SKM-1 treated with dmso at 0.1 percent for 144 hours (cell line): ENCODE data around the gene CACNG3.
"Not testable (repeated sequence)": the region's sequence is repeated elsewhere in the genome, so short reads cannot be mapped to it uniquely, and the experiment has no call there.

Source experiments
- DNase-seq: peaks from one replicate; lab custom pipeline; 2025; ENCODE audit not compliant: unreplicated experiment; lab: John Stamatoyannopoulos, UW

CACNG3 gene

DNA sequence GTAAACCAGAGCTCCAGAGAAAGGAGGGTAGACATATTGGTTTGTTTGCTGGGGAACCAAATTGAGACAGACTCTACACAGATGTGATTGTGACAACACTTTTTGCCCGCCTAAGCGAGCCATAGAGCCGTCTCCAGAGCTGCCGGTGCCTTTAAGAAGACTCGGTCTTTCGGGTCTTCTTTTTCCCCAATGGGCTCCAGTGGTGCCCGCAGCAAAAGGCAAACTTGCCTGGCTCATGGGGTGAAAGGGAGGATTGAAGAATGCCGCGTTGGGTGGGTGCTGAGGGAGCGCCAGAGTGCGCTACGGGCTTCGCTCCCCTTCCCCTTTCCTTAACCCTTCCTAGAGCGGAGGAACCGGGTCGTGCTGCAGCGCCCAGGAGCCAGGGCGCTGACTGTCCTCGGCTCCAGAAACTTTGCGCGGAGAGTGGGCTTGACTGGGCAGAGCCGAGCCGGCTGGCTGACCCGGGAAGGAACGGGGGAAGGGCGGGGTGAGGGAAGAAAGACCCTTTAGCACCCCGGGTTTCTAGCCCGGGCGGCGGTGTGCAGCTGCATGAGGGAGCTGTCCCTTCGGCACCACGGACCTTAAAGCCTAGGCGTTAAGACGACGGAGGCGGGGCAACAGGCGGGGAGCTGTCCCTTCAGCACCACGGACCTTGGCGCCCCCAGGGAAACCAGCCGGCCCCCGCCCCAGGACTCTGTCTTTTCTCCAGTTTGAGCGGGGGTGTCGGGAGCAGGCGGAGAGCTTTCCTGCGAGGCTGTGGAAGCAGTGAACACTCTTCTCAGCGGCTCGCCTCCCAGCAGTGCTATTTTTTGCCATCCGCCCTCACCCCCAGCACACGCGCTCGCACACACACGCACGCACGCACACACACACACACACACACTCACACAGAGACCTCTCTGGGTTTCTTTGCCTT lies at the start of gene CACNG3:
Gene CACNG3 (plus strand): TSS at position 880 of the 916 bp plus-strand sequence. CDS start 420 bp downstream, outside the sequence.
- DNase-seq: no peak

GRCh38 chr16:24206926-24207325 lies 49.2 kb upstream of the CACNG3 start:
- DNase-seq: no peak

GRCh38 chr16:24208710-24209109 lies 47.4 kb upstream of the CACNG3 start:
- DNase-seq: no peak

GRCh38 chr16:24214992-24215391 lies 41.1 kb upstream of the CACNG3 start:
- DNase-seq: no peak

DNA sequence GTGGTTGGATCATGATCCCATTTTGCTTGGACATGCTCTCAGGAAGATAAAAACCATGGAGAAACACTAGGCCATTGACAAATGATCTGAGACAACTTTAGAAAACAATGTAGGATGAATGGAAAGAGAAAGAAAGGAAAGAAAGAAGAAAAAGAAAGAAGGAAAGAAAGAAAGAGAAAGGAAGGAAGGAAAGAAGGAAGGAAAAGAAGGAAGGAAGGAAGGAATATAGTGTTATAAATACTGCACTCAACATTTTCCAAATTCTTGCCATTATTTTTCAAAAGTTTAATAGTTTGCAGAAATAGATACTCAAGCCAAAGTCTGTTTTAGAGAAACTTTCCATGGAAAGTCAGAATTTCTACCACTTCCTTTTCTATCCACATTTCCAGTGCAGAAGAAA lies 39.2 kb upstream of the CACNG3 start:
- DNase-seq: no peak

DNA sequence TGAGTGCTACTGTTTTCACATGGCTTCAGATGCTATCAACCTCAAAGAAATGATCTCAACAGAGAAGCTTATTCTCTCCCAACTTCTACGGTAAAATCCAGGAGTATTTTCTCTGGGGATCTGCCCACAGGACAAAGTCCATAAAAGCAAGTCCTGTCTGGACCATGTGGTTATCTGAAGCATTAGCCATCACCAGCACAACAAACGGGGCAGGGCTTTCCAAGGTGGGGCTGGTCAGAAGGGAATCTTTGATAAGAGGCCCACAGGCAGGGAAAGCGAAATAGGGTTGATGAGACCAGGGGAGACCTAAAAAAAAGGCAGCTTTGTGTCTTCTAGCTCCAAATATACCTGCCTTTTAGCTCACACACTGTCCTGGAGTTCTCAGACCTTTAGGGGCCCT lies 38.7 kb upstream of the CACNG3 start:
- DNase-seq: no peak

DNA sequence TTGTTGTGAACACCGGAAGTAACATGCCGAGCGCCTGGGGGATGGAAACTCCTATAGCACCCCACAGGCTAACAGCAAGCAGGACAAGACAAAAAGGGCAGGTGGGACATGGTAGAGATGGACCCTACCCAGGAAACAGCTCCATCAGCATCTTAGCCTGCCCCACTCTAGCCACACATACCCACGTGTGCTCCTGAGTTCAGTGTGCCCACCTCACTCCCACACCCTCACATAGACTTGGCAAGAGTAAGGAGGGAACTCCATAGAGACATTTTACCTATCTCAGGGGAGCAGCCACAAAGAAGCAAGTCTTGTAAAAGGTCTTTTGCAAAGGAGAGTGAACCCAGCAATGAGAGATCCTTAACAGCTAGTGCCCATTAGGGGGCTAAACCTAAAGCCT lies 37.8 kb upstream of the CACNG3 start:
- no peak for DNase-seq

DNA sequence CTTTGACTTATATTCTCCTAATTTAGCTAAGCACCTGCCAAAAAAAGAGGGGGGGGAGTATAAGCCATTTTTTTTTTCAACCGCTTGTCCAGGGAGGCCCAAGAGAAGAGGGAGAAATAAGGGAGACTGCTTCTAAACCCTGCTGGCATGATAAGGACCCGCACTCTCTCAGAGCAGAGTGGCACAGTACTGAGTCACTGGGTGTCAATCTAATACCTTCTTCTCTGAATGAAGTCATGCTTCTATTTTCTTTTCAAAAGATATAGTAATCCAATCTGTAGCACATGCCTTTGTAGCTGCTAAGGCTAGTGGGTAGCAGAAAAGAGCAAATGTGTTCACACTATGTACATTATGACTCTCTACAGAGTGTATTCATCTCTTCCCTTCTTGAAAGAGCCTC lies 34.9 kb upstream of the CACNG3 start:
- DNase-seq: no peak

GRCh38 chr16:24228514-24228913 lies 27.6 kb upstream of the CACNG3 start:
- no peak for DNase-seq

DNA sequence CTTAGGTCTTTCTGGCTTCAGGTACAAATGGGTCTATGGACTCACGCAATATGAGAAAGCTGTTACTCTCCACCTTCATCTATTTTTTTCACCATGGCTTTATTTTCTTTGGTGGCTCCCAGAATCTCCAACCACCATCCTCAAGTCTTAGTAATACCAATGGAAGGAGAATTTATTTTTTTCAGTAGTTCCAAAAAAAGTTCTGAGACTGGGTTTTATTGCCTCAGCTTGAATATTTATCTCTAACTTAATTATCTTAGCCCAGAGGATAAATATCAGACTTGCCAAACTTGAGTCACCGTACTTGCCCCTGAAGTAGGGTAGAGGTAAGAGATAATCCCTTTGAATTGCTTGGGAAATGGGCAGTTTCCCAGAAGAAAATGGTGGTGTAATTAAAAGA lies 23.2 kb upstream of the CACNG3 start:
- DNase-seq: no peak

DNA sequence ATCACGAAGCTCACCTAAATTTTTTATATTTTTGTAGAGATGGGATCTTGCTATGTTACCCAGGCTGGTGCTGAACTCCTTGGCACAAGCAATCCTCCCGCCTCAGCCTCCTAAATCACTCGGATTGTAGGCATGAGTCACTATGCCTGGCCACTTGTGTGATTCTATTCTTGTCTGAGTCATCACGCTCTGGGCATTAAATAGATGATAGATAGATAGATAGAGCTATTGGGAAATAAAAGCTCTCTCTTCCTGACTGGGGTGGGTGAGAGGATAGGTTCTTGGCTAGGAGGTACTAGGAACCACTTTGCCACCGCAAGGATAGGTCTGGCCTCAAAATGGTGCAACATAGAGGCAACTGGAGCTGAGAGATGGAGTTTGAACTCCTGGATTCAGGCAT lies 21.4 kb upstream of the CACNG3 start:
- DNase-seq: no peak

DNA sequence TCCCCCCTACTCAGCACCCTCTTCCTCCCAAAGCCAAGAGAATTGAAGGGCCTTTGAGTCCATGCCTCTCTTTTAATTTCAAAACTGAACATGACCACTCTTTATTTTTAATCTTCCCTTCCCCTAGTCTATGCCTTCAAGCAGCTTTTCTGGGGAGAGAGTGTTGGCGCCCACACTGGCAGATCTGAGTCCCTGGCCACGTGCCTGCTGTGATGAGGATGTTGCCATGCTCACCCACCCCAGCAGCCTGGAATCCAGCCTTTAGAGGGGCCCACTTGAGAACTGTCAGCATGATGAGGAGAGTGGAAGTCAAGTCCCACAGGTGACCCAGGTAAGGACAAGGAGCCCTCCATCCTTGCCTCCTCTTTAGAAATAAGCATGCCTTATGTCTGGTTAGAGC lies 20.3 kb upstream of the CACNG3 start:
- no peak for DNase-seq

DNA sequence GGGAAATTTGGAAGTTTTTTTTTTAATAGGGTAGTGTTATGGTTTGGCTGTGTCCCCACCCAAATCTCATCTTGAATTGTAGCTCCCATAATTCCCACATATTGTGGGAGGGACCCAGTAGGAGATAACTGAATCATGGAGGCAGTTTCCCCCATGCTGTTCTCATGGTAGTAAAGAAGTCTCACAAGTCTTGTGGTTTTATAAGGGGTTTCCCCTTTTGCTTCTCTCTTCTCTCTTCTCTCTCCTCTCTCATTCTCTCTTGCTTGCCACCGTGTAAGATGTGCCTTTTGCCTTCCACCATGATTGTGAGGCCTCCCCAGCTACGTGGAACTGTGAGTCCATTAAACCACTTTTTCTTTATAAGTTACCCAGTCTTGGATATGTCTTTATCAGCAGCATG lies 17.3 kb upstream of the CACNG3 start:
- DNase-seq: not testable (repeated sequence)

GRCh38 chr16:24246911-24247607 lies 9.1 kb upstream of the CACNG3 start:
- DNase-seq: no peak

GRCh38 chr16:24253192-24253591 lies 2.9 kb upstream of the CACNG3 start:
- peak; percentile 31 for DNase-seq

GRCh38 chr16:24257958-24258357 lies 1.8 kb downstream of the CACNG3 start:
- no peak for DNase-seq

DNA sequence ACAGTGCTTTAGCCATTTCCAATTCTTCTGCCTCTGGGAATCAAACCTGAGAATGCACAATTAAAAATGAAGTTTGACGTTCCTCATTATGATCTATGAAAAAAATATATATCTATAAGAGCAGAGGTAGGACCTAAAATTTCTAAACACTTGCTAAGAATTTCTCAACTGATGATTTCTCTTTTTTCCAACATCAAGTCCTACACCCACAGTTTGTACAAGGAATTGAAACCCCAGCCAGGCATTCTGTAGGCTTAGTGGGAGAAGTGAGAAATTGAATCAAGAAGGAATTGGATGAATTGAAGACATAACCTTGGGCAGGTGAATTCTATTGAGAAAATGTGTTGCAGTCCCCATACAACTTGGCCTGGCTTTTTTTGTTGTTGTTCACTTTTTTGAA lies 2.7 kb downstream of the CACNG3 start:
- no peak for DNase-seq

DNA sequence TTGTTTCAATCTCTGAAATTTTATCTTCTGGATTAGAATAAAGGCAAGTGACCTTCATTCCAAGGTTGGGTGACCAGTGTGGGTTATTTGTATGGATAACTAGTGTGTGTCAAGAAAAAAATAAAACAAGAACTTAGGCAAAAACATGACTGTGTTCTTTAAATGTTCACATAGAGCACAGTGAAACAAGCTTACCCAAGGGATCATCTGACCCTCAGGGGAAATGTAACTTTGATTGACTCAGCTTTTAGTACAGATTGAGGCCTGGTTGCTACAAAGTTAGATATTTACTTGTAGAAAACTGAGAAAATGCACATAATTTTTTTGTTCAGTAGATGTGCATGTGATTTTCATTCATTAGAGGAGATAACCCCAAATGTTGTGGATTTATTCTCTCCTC lies 6.7 kb downstream of the CACNG3 start:
- no peak for DNase-seq

- DNase-seq: no peak
These were observed 14.7 kb downstream of the CACNG3 start for GRCh38 chr16:24270721-24271442.

- no peak for DNase-seq
These were observed 16.2 kb downstream of the CACNG3 start for GRCh38 chr16:24272379-24272778.

DNA sequence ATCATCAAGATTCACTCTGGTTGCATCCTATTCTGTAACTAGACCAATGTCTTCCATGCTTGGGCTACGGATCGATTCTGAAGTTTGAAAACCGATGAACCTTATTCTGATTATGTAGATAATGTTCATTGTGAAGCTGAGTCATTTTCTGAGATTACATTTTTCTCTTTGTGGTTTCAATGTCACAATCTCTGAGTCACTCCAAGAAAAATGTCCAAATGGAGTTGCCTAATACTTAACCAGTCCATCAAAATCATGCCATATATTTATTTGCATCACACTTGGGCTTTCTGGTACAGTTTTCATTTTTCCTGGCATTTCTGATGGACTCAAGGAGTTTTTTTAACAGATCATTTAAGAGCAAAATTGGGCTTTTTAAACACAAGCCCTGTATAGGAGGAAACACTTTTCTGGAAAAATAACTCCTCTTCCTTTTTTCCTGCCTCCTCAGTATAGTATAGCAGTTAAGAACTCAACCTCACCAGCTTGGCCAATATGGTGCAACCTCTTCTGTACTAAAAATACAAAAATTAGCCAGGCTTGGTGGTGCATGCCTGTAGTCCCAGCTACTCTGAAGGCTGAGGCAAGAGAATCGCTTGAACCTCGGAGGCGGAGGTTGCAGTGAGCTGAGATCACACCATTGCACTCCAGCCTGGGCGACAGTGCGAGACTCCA lies 17.5 kb downstream of the CACNG3 start:
- DNase-seq: no peak
